Coronary artery (tissue), 2 donors: ENCODE data around the gene DNER.
"Not testable (repeated sequence)": the region's sequence is repeated elsewhere in the genome, so short reads cannot be mapped to it uniquely, and the experiment has no call there.

ENCODE experiments used
- DNase-seq: peaks from one replicate; pipeline ENCODE4 v3.0.0-alpha.2; 2017; ENCODE audit warnings: low spot score
- H3K27ac ChIP-seq, 2 donors: fragments of 200-600 bp; sonication (generic); one replicate each; pipeline ENCODE4 v1.5.1; 2016 to 2019
- H3K4me3 ChIP-seq: fragments of 200-600 bp; sonication (generic); 2 replicates; pipeline ENCODE4 v1.5.1; 2016; ENCODE audit warnings: mild to moderate bottlenecking, moderate library complexity
- CTCF ChIP-seq: fragments of 200-600 bp; sonication (generic); IDR thresholded peaks from one replicate; pipeline ENCODE4 v1.5.1; 2019; ENCODE audit warnings: antibody characterized with exemption

Gene DNER

GRCh38 chr2:229342376-229342775 is 372.0 kb downstream of the DNER start:
- no peak for TF ChIP-seq CTCF
- DNase-seq, result no peak
- Histone ChIP-seq H3K4me3 (no peak overlapping the region), H3K27ac (no peak overlapping the region)

- DNase-seq, result no peak
- no peak overlapping the region for H3K27ac ChIP-seq
- no peak overlapping the region for H3K4me3 ChIP-seq
- TF ChIP-seq CTCF, result no peak
These were observed 374.1 kb downstream of the DNER start for GRCh38 chr2:229340086-229340760.

- Histone ChIP-seq H3K27ac (no peak overlapping the region), H3K4me3 (no peak overlapping the region)
- TF ChIP-seq CTCF, result no peak
- DNase-seq, result no peak
These were observed 374.7 kb downstream of the DNER start for GRCh38 chr2:229339618-229340017.

- DNase-seq, H3K4me3 ChIP-seq, H3K27ac ChIP-seq: not testable (repeated sequence)
These were observed 375.2 kb downstream of the DNER start for GRCh38 chr2:229339171-229339570.

- no peak for DNase-seq
- TF ChIP-seq CTCF, result no peak
- peak overlapping the region; percentile 40 to 54 for H3K27ac ChIP-seq
These were observed 378.4 kb downstream of the DNER start for GRCh38 chr2:229335877-229336346.

GRCh38 chr2:229335330-229335729 is 379.0 kb downstream of the DNER start:
- TF ChIP-seq CTCF, result no peak
- DNase-seq, result no peak
- Histone ChIP-seq H3K4me3 (no peak overlapping the region), H3K27ac (peak overlapping the region; percentile 40 to 54)

More at GRCh38 chr2:229335877-229336346, 378.4 kb downstream of the DNER start:
- H3K4me3 ChIP-seq, result no peak overlapping the region

- no peak for DNase-seq
- no peak for TF ChIP-seq CTCF
- H3K4me3 ChIP-seq, result no peak overlapping the region
- H3K27ac ChIP-seq, result peak overlapping the region in 1 of 2 donors; percentile 19
These were observed 383.4 kb downstream of the DNER start for GRCh38 chr2:229330952-229331351.
